GDM1 (cell line): Measurements from ENCODE around the gene MKRN2.
"Not testable (repeated sequence)": the region's sequence is repeated elsewhere in the genome, so short reads cannot be mapped to it uniquely, and the experiment has no call there.

Experiments
- DNase-seq: peaks from one replicate; lab custom pipeline; 2025; lab: John Stamatoyannopoulos, UW

The MKRN2 gene

GRCh38 chr3:12630843-12631242 is 74.0 kb downstream of the MKRN2 start:
- DNase-seq, result not testable (repeated sequence)

- DNase-seq, result no peak
Observed at GRCh38 chr3:12632523-12632922, 75.6 kb downstream of the MKRN2 start.

- no peak for DNase-seq
Observed at GRCh38 chr3:12633108-12633507, 76.2 kb downstream of the MKRN2 start.
